ENCODE measurements around the gene ANKRD30A.
"Not testable (repeated sequence)": the region's sequence is repeated elsewhere in the genome, so short reads cannot be mapped to it uniquely, and the experiment has no call there.

The ANKRD30A gene

DNA sequence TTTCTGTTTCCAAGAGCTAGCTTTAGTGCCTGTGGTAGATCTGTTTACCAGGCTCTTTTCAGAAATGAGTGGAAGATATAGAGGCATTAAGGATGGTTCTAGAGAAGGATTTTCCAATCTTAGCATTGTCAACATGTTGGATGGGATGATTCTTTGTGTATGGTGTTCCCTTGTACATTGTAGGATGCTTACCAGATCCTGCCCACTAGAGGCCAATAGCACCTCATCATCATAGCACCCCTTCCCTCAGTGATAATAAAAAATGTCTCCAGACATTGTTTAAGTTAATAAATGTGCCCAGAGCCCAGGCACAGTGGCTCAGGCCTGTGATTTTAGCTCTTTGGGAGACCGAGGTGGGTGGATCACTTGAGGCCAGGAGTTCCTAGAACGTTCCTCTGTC, 121.2 kb downstream of the ANKRD30A start:
- Histone ChIP-seq H3K27me3 (ENCODE audit: control insufficient read depth in 2 of 2, insufficient read depth in 2 of 2, low read length in 2 of 2) (no peaks in the 10 kb centered on the region), H3K4me1 (ENCODE audit: control insufficient read depth in 2 of 2, insufficient read depth in 2 of 2, low read length in 2 of 2) (no peaks in the 10 kb centered on the region), H3K27ac (ENCODE audit: low read depth in 2 of 2, low read length in 2 of 2) (no peak overlapping the region), H3K9me3 (ENCODE audit: control insufficient read depth in 2 of 2, low read length in 2 of 2) (peaks cover 0 to 3% of the 10 kb centered on the region in 2 donors), H3K4me3 (ENCODE audit: low read length in 2 of 2) (no peak overlapping the region), H3K36me3 (ENCODE audit: control insufficient read depth in 2 of 2, insufficient read depth in 2 of 2, low read length in 2 of 2) (no peaks in the 10 kb centered on the region), H3K9ac (ENCODE audit: low read depth in 1 of 2, low read length in 2 of 2) (no peak overlapping the region)

DNA sequence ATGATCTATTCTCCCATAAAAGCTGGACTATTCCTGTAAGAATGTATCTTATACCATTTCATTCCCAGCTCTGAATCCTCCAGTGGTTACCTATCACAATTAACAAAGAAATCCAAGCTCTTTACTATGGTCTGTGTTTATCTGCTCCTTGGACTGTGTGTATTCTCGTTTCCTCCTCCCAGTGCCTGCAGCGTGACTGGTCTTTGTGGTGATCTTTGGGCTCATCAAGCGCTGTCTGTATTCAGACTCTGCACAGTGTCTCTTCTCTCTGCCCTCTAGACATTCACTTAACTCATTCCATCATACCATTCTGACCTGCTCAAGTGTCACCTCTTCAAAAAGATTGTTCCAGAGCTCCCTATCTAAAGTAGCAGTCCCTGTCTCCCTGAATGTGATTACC, 130.4 kb downstream of the ANKRD30A start:
- H3K27ac ChIP-seq (ENCODE audit: low read depth in 2 of 2, low read length in 2 of 2); H3K9ac ChIP-seq (ENCODE audit: low read depth in 1 of 2, low read length in 2 of 2); H3K36me3 ChIP-seq (ENCODE audit: control insufficient read depth in 2 of 2, insufficient read depth in 2 of 2, low read length in 2 of 2); H3K4me1 ChIP-seq (ENCODE audit: control insufficient read depth in 2 of 2, insufficient read depth in 2 of 2, low read length in 2 of 2); H3K4me3 ChIP-seq (ENCODE audit: low read length in 2 of 2); H3K27me3 ChIP-seq (ENCODE audit: control insufficient read depth in 2 of 2, insufficient read depth in 2 of 2, low read length in 2 of 2); H3K9me3 ChIP-seq (ENCODE audit: control insufficient read depth in 2 of 2, low read length in 2 of 2): not testable (repeated sequence)

DNA sequence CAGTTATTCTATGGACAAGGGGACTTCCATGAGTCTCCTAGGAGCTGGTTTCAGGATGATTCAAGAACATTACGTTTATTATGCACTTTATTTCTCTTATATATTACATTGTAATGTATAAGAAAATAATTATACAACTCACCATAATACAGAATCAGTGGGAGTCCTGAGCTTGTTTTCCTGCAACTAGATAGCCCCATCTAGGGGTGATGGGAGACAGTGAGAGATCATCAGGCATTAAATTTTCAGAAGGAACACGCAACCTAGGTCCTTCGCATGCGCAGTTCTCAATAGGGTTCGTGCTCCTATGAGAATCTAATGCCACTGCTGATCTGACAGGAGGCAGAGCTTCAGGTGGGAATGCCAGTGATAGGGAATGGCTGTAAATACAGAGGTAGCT, 137.9 kb downstream of the ANKRD30A start:
- Histone ChIP-seq H3K27me3 (ENCODE audit: control insufficient read depth in 2 of 2, insufficient read depth in 2 of 2, low read length in 2 of 2) (no peaks in the 10 kb centered on the region), H3K9me3 (ENCODE audit: control insufficient read depth in 2 of 2, low read length in 2 of 2) (no peaks in the 10 kb centered on the region), H3K4me1 (ENCODE audit: control insufficient read depth in 2 of 2, insufficient read depth in 2 of 2, low read length in 2 of 2) (no peaks in the 10 kb centered on the region), H3K27ac (ENCODE audit: low read depth in 2 of 2, low read length in 2 of 2) (no peak overlapping the region), H3K4me3 (ENCODE audit: low read length in 2 of 2) (no peak overlapping the region), H3K36me3 (ENCODE audit: control insufficient read depth in 2 of 2, insufficient read depth in 2 of 2, low read length in 2 of 2) (no peaks in the 10 kb centered on the region), H3K9ac (ENCODE audit: low read depth in 1 of 2, low read length in 2 of 2) (no peak overlapping the region)

DNA sequence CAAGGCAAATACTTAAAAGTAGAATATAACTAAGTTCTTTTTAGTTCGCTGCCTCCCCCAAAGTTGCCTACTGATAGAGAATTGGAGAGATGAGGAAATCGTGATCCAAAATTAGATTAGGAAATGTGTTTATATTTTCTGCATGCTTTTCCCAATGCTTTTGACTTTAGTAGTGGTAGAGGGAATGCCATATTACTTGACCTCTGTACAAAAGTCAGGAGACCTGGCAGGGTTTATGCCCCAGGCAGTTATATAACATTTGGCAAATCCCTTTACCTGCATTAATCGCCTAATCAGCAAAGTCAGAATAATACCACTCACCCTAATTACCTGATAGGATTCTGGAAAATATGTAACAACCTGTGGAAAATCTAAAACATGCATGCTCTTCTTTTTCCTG, 142.9 kb downstream of the ANKRD30A start:
- Histone ChIP-seq H3K4me1 (ENCODE audit: control insufficient read depth in 2 of 2, insufficient read depth in 2 of 2, low read length in 2 of 2) (no peaks in the 10 kb centered on the region), H3K9me3 (ENCODE audit: control insufficient read depth in 2 of 2, low read length in 2 of 2) (no peaks in the 10 kb centered on the region), H3K36me3 (ENCODE audit: control insufficient read depth in 2 of 2, insufficient read depth in 2 of 2, low read length in 2 of 2) (no peaks in the 10 kb centered on the region), H3K9ac (ENCODE audit: low read depth in 1 of 2, low read length in 2 of 2) (no peak overlapping the region), H3K4me3 (ENCODE audit: low read length in 2 of 2) (no peak overlapping the region), H3K27me3 (ENCODE audit: control insufficient read depth in 2 of 2, insufficient read depth in 2 of 2, low read length in 2 of 2) (no peaks in the 10 kb centered on the region), H3K27ac (ENCODE audit: low read depth in 2 of 2, low read length in 2 of 2) (no peak overlapping the region)

DNA sequence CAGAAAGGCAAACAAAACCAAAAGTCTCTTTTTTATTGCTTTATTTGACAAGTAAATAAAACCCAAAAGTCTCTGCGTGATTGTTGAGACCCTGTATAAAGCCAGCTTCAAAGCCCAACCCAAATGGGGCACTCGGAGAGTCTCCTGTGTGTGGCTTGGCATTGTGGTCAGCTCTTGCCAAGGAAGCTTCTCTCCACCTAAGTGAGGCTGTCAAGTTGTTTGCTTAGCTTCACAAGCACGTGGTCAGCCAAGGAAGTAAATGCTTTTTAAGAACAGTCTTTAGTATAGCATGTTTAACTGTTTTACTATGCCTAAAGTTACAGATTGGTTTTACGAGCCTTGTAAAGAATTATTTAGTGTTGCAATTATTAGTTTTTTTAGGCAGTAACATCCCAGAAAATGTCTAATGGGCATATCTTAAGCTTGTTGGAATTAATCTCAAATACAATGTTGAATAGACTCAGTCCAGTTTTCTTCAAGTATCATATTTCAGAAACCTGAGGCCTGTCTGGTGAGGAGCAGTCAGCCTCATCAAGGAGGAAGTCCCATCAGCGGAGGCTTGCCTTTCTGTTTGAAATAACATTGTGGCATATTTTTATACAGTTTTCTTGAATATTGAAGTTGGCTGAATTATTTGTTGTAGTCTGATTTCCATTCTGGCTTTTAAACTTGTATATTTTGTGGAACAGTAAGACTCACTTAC, 144.3 kb downstream of the ANKRD30A start:
- no peaks in the 10 kb centered on the region for H3K36me3 ChIP-seq (ENCODE audit: control insufficient read depth in 2 of 2, insufficient read depth in 2 of 2, low read length in 2 of 2)
- H3K27ac ChIP-seq (ENCODE audit: low read depth in 2 of 2, low read length in 2 of 2): no peak overlapping the region
- no peaks in the 10 kb centered on the region for H3K4me1 ChIP-seq (ENCODE audit: control insufficient read depth in 2 of 2, insufficient read depth in 2 of 2, low read length in 2 of 2)
- no peaks in the 10 kb centered on the region for H3K27me3 ChIP-seq (ENCODE audit: control insufficient read depth in 2 of 2, insufficient read depth in 2 of 2, low read length in 2 of 2)
- H3K9me3 ChIP-seq (ENCODE audit: control insufficient read depth in 2 of 2, low read length in 2 of 2): no peaks in the 10 kb centered on the region
- H3K4me3 ChIP-seq (ENCODE audit: low read length in 2 of 2): no peak overlapping the region
- H3K9ac ChIP-seq (ENCODE audit: low read depth in 1 of 2, low read length in 2 of 2): no peak overlapping the region

DNA sequence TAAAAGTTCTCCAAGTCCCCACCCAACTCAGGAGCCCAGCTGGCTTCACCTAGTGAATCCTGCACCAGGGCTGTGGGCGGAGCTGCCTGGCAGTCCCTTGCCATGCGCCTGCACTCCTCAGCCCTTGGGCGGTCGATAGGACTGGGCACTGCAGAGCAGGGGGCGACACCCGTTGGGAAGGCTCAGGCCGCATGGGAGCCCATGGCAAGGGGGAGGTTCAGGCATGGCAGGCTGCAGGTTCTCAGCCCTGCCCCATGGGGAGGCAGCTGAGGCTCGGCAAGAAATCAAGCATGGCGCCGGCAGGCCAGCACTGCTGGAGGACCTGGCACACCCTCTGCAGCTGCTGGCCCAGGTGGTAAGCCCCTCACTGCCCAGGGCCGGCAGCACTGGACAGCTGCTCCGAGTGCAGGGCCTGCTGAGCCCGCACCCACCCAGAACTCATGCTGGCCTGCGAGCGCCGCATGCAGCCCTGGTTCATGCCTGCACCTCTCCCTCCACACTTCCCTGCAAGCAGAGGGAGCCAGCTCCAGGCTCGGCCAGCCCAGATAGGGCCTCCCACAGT, 149.9 kb downstream of the ANKRD30A start:
- no peaks in the 10 kb centered on the region for H3K4me1 ChIP-seq (ENCODE audit: control insufficient read depth in 2 of 2, insufficient read depth in 2 of 2, low read length in 2 of 2)
- H3K27me3 ChIP-seq (ENCODE audit: control insufficient read depth in 2 of 2, insufficient read depth in 2 of 2, low read length in 2 of 2): no peaks in the 10 kb centered on the region
- peaks cover 0 to 4% of the 10 kb centered on the region in 2 donors for H3K9me3 ChIP-seq (ENCODE audit: control insufficient read depth in 2 of 2, low read length in 2 of 2)
- H3K27ac ChIP-seq (ENCODE audit: low read depth in 2 of 2, low read length in 2 of 2): no peak overlapping the region
- H3K9ac ChIP-seq (ENCODE audit: low read depth in 1 of 2, low read length in 2 of 2): no peak overlapping the region
- peak overlapping the region in 1 of 2 donors; percentile 2 for H3K4me3 ChIP-seq (ENCODE audit: low read length in 2 of 2)
- no peaks in the 10 kb centered on the region for H3K36me3 ChIP-seq (ENCODE audit: control insufficient read depth in 2 of 2, insufficient read depth in 2 of 2, low read length in 2 of 2)

DNA sequence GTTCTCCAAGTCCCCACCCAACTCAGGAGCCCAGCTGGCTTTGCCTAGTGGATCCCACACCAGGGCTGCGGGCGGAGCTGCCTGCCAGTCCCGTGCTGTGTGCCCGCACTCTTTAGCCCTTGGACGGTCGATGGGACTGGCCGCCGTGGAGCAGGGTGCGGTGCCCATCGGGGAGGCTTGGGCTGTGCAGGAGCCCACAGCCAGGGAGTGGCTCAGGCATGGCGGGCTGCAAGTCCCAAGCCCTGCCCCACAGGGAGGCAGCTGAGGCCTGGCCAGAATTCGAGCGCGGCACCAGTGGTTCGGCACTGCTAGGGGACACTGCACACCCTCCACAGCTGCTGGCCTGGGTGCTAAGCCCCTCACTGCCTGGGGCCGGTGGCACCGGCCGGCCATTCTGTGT, 159.7 kb downstream of the ANKRD30A start:
- Histone ChIP-seq H3K9ac (ENCODE audit: low read depth in 1 of 2, low read length in 2 of 2) (no peak overlapping the region), H3K9me3 (ENCODE audit: control insufficient read depth in 2 of 2, low read length in 2 of 2) (peaks cover 0 to 3% of the 10 kb centered on the region in 2 donors), H3K4me1 (ENCODE audit: control insufficient read depth in 2 of 2, insufficient read depth in 2 of 2, low read length in 2 of 2) (no peaks in the 10 kb centered on the region), H3K27me3 (ENCODE audit: control insufficient read depth in 2 of 2, insufficient read depth in 2 of 2, low read length in 2 of 2) (no peaks in the 10 kb centered on the region), H3K4me3 (ENCODE audit: low read length in 2 of 2) (no peak overlapping the region), H3K27ac (ENCODE audit: low read depth in 2 of 2, low read length in 2 of 2) (no peak overlapping the region), H3K36me3 (ENCODE audit: control insufficient read depth in 2 of 2, insufficient read depth in 2 of 2, low read length in 2 of 2) (no peaks in the 10 kb centered on the region)

DNA sequence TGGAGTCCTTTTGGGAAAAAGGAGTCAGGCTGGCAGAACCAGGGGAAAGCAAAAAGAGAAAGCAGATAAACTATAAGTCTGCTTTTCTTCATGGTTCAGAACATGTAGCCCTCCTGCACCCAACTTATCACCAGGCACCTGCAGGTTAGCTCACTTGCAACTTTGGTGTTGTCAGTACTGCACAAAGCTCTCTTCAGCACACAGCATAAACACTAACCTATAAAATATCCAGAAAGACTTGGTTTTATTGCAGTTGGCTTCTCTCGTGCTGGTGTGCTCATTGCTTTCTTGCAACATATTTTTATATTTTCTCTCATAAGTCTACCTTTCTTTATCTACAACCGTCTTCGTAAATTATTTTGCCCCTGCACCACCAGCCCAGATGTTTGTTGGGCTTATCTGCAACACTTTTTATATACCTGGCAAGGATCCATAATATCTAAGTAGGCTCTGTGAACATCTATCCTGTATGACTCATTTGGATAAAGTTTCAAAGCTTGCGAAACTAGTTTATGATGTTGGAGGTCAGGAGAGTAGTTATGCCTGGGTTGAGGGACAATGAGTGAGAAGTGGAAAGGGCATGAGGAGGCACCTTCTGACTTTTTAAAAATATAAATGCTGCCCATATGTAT, 164.6 kb downstream of the ANKRD30A start:
- no peak overlapping the region for H3K27ac ChIP-seq (ENCODE audit: low read depth in 2 of 2, low read length in 2 of 2)
- peaks cover 0 to 3% of the 10 kb centered on the region in 2 donors for H3K9me3 ChIP-seq (ENCODE audit: control insufficient read depth in 2 of 2, low read length in 2 of 2)

DNA sequence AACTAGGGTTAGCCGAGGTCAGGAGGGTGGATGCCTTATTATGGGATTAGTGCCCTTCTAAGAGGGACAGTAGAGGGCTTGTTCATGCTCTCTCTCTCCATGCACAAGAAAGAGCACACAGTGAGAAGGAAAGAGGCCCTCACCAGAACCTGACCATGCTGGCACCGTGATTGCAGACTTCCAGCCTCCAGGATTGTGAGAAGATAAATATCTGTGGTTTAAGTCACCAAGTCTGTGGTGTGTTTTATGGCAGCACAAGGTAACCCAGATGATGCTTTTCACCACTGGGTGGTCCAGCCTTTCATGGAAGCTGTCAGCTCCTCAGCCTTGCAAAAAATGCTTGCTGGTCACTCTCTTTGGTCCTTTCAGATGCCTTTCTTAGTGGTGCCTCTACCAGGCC, 175.9 kb downstream of the ANKRD30A start:
- no peaks in the 10 kb centered on the region for H3K4me1 ChIP-seq (ENCODE audit: control insufficient read depth in 2 of 2, insufficient read depth in 2 of 2, low read length in 2 of 2)
- no peak overlapping the region for H3K9ac ChIP-seq (ENCODE audit: low read depth in 1 of 2, low read length in 2 of 2)
- no peaks in the 10 kb centered on the region for H3K36me3 ChIP-seq (ENCODE audit: control insufficient read depth in 2 of 2, insufficient read depth in 2 of 2, low read length in 2 of 2)
- no peak overlapping the region for H3K27ac ChIP-seq (ENCODE audit: low read depth in 2 of 2, low read length in 2 of 2)
- no peaks in the 10 kb centered on the region for H3K9me3 ChIP-seq (ENCODE audit: control insufficient read depth in 2 of 2, low read length in 2 of 2)
- H3K4me3 ChIP-seq (ENCODE audit: low read length in 2 of 2): no peak overlapping the region
- H3K27me3 ChIP-seq (ENCODE audit: control insufficient read depth in 2 of 2, insufficient read depth in 2 of 2, low read length in 2 of 2): no peaks in the 10 kb centered on the region

More for the DNA sequence above, 164.6 kb downstream of the ANKRD30A start:
- Histone ChIP-seq H3K27me3 (ENCODE audit: control insufficient read depth in 2 of 2, insufficient read depth in 2 of 2, low read length in 2 of 2) (no peaks in the 10 kb centered on the region), H3K9ac (ENCODE audit: low read depth in 1 of 2, low read length in 2 of 2) (no peak overlapping the region), H3K36me3 (ENCODE audit: control insufficient read depth in 2 of 2, insufficient read depth in 2 of 2, low read length in 2 of 2) (no peaks in the 10 kb centered on the region), H3K4me3 (ENCODE audit: low read length in 2 of 2) (no peak overlapping the region), H3K4me1 (ENCODE audit: control insufficient read depth in 2 of 2, insufficient read depth in 2 of 2, low read length in 2 of 2) (no peaks in the 10 kb centered on the region)

DNA sequence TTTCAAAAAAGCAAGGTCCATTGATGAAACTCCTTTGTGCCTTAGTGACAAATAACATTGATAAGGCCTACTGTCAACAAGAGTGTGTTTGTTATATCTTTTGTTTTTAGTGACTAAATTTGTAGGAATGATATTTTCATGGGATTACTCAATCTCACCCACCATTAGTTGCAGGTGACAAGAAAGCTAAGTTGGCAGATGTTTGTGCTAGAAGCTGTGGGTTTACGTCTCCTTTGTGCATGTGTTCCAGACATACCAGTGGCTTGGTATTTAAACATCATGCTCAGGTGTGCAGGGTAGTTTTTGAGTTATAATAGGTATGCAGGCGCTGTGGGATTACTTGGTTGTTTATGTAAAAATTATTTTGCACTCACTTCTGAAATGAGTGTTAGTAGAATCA, 178.6 kb downstream of the ANKRD30A start:
- Histone ChIP-seq H3K9me3 (ENCODE audit: control insufficient read depth in 2 of 2, low read length in 2 of 2) (no peaks in the 10 kb centered on the region), H3K9ac (ENCODE audit: low read depth in 1 of 2, low read length in 2 of 2) (no peak overlapping the region), H3K4me1 (ENCODE audit: control insufficient read depth in 2 of 2, insufficient read depth in 2 of 2, low read length in 2 of 2) (no peaks in the 10 kb centered on the region), H3K27me3 (ENCODE audit: control insufficient read depth in 2 of 2, insufficient read depth in 2 of 2, low read length in 2 of 2) (no peaks in the 10 kb centered on the region), H3K4me3 (ENCODE audit: low read length in 2 of 2) (no peak overlapping the region), H3K27ac (ENCODE audit: low read depth in 2 of 2, low read length in 2 of 2) (no peak overlapping the region), H3K36me3 (ENCODE audit: control insufficient read depth in 2 of 2, insufficient read depth in 2 of 2, low read length in 2 of 2) (no peaks in the 10 kb centered on the region)

Data from mucosa of rectum (tissue), 2 donors.